ENCODE measurements around the gene RGS1. TPM values are rescaled to one million over a fixed set of nuclear protein-coding genes. Genes with fewer than 3 reads are reported as not detected.

Gene RGS1
- total RNA-seq, 1 experiment from 2014 or later: 2.4 TPM

DNA sequence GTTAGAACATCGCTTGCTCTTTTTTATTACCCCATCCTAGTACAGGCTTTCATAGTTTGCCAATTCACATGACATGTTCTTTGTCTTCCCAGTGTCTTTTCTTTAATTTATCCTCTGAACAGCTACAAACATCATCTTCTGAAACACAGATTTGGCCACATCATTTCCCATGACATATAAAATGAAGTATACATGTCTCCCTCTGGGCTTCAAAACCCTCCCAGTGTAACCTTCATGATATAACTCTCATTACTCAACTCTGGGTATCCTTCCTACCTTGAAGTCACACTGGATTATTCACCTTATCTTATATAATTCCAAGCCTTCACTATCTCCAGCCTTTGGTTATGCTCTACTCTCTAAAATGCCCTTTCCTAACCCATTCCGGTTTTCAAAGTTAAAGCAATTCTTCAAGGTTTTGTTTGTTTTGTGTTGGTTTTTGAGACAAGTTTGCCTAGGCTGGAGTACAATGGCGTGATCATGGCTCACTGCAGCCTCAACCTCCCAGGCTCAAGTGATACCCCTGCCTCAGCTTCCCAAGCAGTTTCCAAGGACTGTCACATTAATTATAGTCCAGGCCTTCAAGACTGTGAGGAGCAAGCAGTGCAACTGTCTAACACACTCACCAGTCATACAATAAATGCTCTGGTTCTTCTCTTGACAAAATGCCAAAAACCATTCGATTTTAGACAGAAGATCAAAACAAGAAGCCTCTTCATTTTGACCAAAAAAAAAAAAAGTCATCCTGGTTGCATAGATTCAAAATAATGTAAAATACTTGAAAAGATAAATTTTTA lies 5.8 kb downstream of the RGS1 start:
- no peak for DNase-seq (ENCODE audit: low spot score)

- no peak for DNase-seq (ENCODE audit: low spot score)
Observed at GRCh38 chr1:192584866-192585265, 9.3 kb downstream of the RGS1 start.

GRCh38 chr1:192587386-192588266 lies 12.1 kb downstream of the RGS1 start:
- DNase-seq (ENCODE audit: low spot score): no peak

- DNase-seq (ENCODE audit: low spot score): peak; percentile 29
Observed at GRCh38 chr1:192588546-192588945, 13.0 kb downstream of the RGS1 start.

- DNase-seq (ENCODE audit: low spot score): no peak
Observed at GRCh38 chr1:192589813-192590212, 14.2 kb downstream of the RGS1 start.

GRCh38 chr1:192592517-192592916 lies 16.9 kb downstream of the RGS1 start:
- no peak for DNase-seq (ENCODE audit: low spot score)

GRCh38 chr1:192592981-192593708 lies 17.6 kb downstream of the RGS1 start:
- no peak for DNase-seq (ENCODE audit: low spot score)

- no peak for DNase-seq (ENCODE audit: low spot score)
Observed at GRCh38 chr1:192595299-192595698, 19.7 kb downstream of the RGS1 start.

GRCh38 chr1:192598589-192598988 lies 23.0 kb downstream of the RGS1 start:
- no peak for DNase-seq (ENCODE audit: low spot score)

DNA sequence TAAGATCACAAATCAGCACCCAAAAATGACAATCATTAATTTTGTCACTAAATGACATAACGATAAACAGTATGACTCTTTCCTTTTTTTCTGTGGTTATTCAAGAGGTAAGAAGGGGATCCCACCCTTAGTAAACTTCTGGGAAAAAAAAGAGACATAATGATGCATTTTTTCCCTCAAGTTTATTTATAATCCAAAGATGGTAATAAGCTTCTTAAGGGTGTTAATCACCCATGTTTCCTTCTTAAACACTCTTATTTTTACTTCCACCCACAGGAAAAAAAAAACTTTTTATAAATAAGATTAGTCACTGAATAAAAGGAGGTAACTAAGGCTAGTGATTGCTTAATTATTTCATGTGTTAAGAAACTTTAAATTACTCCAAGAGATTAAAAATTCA lies 24.7 kb downstream of the RGS1 start:
- no peak for DNase-seq (ENCODE audit: low spot score)

DNA sequence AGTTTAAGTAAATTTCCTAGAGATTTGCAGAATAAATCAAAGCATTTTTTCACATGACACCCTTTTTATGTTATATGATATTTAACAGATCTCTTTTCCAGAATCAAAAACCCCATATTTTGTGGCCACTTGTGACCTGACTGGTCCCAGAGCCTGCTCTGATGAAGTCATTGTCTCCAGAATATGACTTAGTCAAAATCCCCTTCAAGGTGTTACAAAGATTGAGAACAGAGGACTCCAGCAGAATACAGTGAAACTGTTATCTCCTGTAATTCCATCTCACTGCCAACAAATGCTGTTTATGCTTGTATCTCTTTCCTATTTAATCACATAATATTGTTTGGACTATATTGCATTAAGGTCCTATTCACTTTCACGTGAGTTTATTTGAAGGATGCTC lies 25.6 kb downstream of the RGS1 start:
- DNase-seq (ENCODE audit: low spot score): no peak

DNA sequence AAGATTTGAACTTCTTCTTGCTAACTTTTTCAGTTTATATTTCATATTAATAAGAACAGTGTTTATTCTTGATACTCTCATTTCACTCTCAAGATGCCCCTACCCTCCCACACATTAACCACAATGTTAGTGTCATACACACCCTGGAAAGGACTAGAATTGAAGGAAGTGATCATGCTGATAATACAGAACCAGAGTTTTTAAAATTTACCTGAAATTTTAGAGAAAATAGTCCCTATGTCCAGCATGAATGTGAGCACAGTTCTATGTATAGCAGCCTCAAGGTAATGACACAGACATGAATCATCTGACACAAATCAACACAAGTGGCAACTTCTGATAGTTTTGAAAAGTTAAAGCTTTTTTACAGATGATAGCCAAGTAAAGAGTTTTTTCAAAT lies 26.0 kb downstream of the RGS1 start:
- DNase-seq (ENCODE audit: low spot score): no peak

DNA sequence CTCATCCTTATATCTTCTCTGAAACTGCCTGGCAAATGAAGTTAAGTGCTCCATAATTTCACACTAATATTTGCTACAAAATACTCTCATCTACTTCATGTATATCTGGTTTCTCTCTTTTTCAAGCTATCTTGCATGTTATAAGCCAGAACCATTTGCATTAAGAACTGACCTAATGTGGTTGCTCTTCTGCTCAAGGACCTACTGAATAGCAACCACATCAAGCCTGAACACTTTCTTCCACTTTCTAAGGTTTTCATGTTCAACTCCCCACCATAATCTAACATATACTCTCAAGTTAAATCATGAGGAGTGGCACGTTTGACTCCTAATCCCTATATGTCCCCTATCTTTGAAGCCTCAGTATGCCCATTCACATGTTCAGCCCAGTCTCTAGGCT lies 27.2 kb downstream of the RGS1 start:
- no peak for DNase-seq (ENCODE audit: low spot score)

GRCh38 chr1:192603218-192603787 lies 27.7 kb downstream of the RGS1 start:
- no peak for DNase-seq (ENCODE audit: low spot score)

- DNase-seq (ENCODE audit: low spot score): peak; percentile 23
Observed at GRCh38 chr1:192604979-192605620, 29.5 kb downstream of the RGS1 start.

- DNase-seq (ENCODE audit: low spot score): no peak
Observed at GRCh38 chr1:192608671-192609070, 33.1 kb downstream of the RGS1 start.

GRCh38 chr1:192609110-192610079 lies 33.8 kb downstream of the RGS1 start:
- DNase-seq (ENCODE audit: low spot score): no peak

DNA sequence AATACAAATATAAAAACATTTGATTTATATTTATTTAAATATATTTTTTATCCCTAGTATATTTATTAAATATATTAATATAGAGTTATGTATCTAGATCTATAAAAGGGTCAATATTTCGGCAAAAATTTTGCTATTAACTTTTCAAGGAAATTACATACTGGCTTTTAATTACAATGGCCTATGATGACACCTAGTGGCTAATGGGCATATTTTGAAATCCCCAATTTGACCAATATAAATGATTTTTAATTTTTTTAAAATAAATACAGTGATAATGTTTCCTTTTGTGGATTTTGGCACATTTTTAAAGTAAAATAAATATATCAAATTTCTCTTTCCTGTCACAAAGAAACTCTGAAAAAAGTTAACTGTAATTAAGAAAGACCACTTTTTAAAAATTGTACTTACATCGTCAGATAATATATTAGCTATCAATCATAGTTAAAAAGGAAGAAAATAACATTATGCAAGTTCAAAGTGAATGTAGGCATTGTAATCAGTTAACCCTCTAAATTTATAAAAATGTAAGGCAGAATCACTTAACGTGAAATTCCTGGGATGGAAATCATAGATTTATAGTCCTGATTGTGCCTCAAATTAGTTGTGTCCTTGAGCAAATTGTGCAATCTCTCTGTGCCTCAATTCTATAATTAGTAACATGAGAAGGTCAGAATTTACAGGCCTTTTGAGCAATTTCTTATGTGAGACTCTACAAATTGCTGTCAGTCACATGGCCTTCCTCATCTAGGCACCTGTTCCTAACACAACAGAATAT lies 34.7 kb downstream of the RGS1 start:
- no peak for DNase-seq (ENCODE audit: low spot score)

GRCh38 chr1:192615055-192615454 lies 39.5 kb downstream of the RGS1 start:
- no peak for DNase-seq (ENCODE audit: low spot score)

All from H4 (cell line).